Panc1 (cell line): ENCODE measurements around the gene PLAAT1. TPM values are rescaled to one million over a fixed set of nuclear protein-coding genes. Genes with fewer than 3 reads are reported as not detected.

Experiments
- ATAC-seq: fragments of 200-7000 bp; cut with Tn5 transposase; 2 replicates; pipeline ENCODE4 v1.9.1; 2020; ENCODE audit warnings: mild to moderate bottlenecking, moderate library complexity
- BruUV-seq: library from RNA; stranded (reverse); fragments of 400-500 nt; replicated peaks from 2 replicates; lab custom pipeline; 2021; lab: Mats Ljungman, UMichigan
- CTCF ChIA-PET: fragments of 300-600 bp; sonication (Branson Sonifier 250); formaldehyde crosslinking; loops from one replicate; lab custom pipeline; 2022; ENCODE audit warnings: antibody characterized with exemption; lab: Charles Lee
- POLR2A ChIA-PET: fragments of 300-600 bp; sonication (Branson Sonifier 250); formaldehyde crosslinking; loops from one replicate; lab custom pipeline; 2022; ENCODE audit warnings: antibody characterized with exemption; lab: Charles Lee
- DNase-seq: peaks from one replicate; pipeline ENCODE4 v3.0.0-alpha.2; 2010; ENCODE audit warnings: low read depth, low spot score
- H3K27ac ChIP-seq: 2 replicates; pipeline ENCODE4 v1.5.1; 2011; ENCODE audit warnings: mild to moderate bottlenecking, low read length, inconsistent platforms
- H3K27me3 ChIP-seq: fragments of 200-500 bp; sonication (Bioruptor generic); 2 replicates; pipeline ENCODE4 v1.6.0; 2014; ENCODE audit warnings: low read length, inconsistent platforms; ENCODE audit not compliant: control insufficient read depth, insufficient read depth
- H3K36me3 ChIP-seq: fragments of 200-500 bp; sonication (Bioruptor generic); 2 replicates; pipeline ENCODE4 v1.5.1; 2014; ENCODE audit warnings: inconsistent platforms, mild to moderate bottlenecking, low read length, moderate library complexity; ENCODE audit not compliant: control insufficient read depth, insufficient read depth
- H3K4me1 ChIP-seq: 2 replicates; pipeline ENCODE4 v1.5.1; 2011; ENCODE audit warnings: inconsistent platforms, mild to moderate bottlenecking, low read length, moderate library complexity; ENCODE audit not compliant: control insufficient read depth, insufficient read depth
- H3K4me3 ChIP-seq, 2 experiments: 2 replicates each; pipeline ENCODE4 v1.5.1; 2011 to 2012; ENCODE audit warnings: low read depth in 2 of 2, low read length in 2 of 2, mild to moderate bottlenecking in 2 of 2, inconsistent platforms in 1 of 2, moderate library complexity in 1 of 2
- H3K9me3 ChIP-seq: fragments of 200-500 bp; sonication (Bioruptor generic); 2 replicates; pipeline ENCODE4 v1.5.1; 2014; ENCODE audit warnings: low read depth, mild to moderate bottlenecking, inconsistent platforms, low read length, moderate library complexity; ENCODE audit not compliant: control insufficient read depth, insufficient read depth
- POLR2AphosphoS5 ChIP-seq: IDR thresholded peaks from 2 replicates; pipeline ENCODE4 v1.6.1; 2012; ENCODE audit warnings: mild to moderate bottlenecking, low read depth, low read length, moderate library complexity
- REST ChIP-seq, 2 experiments: IDR thresholded peaks; 2 replicates each; pipeline ENCODE4 v1.6.1; 2011 to 2012; ENCODE audit warnings: low read depth in 2 of 2, control low read depth in 1 of 2, low read length in 1 of 2, mild to moderate bottlenecking in 1 of 2, moderate library complexity in 1 of 2; ENCODE audit not compliant: insufficient read depth in 1 of 2
- SIN3A ChIP-seq: IDR thresholded peaks from 2 replicates; pipeline ENCODE4 v1.6.1; 2012; ENCODE audit warnings: low read depth, mild to moderate bottlenecking, low read length, moderate library complexity, borderline replicate concordance; ENCODE audit not compliant: insufficient read depth
- TCF7L2 ChIP-seq: IDR thresholded peaks from 2 replicates; pipeline ENCODE4 v1.6.1; 2011; ENCODE audit warnings: mild to moderate bottlenecking, low read depth, low read length, inconsistent platforms
- in situ Hi-C: cut with HindIII; loops from 2 replicates; pipeline ENCODE4 v1.10.0; 2016; ENCODE audit warnings: low sequenced_read_pairs, low pct_unique_long_range_greater_than_20kb
- intact Hi-C: fragments of 100-400 bp; cut with micrococcal nuclease; formaldehyde crosslinking; loops from one replicate; pipeline ENCODE4 v1.10.0; 2022; ENCODE audit not compliant: unreplicated experiment
- total RNA-seq: library from RNA; stranded (reverse); gene quantifications from one replicate; pipeline ENCODE4 v1.2.1, GENCODE V29; 2021; ENCODE audit not compliant: unreplicated experiment
- TF ChIP-seq, protein P1 (sequence below): fragments of 450-650 bp; IDR thresholded peaks from 2 replicates; pipeline ENCODE4 v1.5.1; 2017; ENCODE audit warnings: mild to moderate bottlenecking

Gene PLAAT1
- total RNA-seq, 1 experiment from 2014 or later: 3.9 TPM

- DNase-seq (no peak), ATAC-seq (no peak)
- no peak overlapping the region for H3K27ac ChIP-seq
- BruUV-seq: no TSS peak
- H3K4me1 ChIP-seq: no peaks in the 10 kb centered on the region
- no peaks in the 10 kb centered on the region for H3K9me3 ChIP-seq
- H3K4me3 ChIP-seq: no peak overlapping the region
- in situ Hi-C loops (no loop called here), intact Hi-C loops (no loop called here)
- TF ChIP-seq SIN3A (no peak), REST (IDR thresholded peaks at IDR 0.05; ENCODE audit: insufficient read depth in 1 of 2, low read depth in 2 of 2, low read length in 1 of 2) (no peak), TCF7L2 (no peak), POLR2AphosphoS5 (no peak)
- TF ChIP-seq, protein P1, sequence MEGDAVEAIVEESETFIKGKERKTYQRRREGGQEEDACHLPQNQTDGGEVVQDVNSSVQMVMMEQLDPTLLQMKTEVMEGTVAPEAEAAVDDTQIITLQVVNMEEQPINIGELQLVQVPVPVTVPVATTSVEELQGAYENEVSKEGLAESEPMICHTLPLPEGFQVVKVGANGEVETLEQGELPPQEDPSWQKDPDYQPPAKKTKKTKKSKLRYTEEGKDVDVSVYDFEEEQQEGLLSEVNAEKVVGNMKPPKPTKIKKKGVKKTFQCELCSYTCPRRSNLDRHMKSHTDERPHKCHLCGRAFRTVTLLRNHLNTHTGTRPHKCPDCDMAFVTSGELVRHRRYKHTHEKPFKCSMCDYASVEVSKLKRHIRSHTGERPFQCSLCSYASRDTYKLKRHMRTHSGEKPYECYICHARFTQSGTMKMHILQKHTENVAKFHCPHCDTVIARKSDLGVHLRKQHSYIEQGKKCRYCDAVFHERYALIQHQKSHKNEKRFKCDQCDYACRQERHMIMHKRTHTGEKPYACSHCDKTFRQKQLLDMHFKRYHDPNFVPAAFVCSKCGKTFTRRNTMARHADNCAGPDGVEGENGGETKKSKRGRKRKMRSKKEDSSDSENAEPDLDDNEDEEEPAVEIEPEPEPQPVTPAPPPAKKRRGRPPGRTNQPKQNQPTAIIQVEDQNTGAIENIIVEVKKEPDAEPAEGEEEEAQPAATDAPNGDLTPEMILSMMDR: no peak
- ChIA-PET POLR2A (no interaction called here), CTCF (no interaction called here)
- H3K27me3 ChIP-seq: no peaks in the 10 kb centered on the region
- H3K36me3 ChIP-seq: no peaks in the 10 kb centered on the region
Observed at GRCh38 chr3:193211173-193211572, 29.8 kb upstream of the PLAAT1 start.

DNA sequence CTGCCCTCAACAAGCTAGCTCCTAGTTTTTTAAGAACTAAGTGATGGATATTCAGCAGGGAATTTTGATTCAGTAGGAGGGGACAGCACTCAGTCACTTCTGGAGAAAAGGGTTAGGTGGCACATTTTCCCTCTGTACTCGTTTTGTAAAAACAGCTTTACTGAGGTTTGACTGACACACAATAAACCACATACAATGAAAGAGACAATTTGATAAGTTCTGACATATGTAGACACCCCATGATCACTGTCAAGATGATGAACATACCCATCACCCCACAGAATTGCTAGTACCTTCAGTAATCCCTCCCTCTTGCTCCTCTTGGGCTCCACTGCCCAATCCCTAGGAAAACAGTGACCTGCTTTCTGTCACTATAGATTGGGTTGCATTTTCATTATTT is 29.0 kb upstream of the PLAAT1 start:
- no peak for ATAC-seq
- Histone ChIP-seq H3K27me3 (no peaks in the 10 kb centered on the region), H3K4me1 (no peaks in the 10 kb centered on the region), H3K9me3 (no peaks in the 10 kb centered on the region), H3K36me3 (no peaks in the 10 kb centered on the region), H3K27ac (no peak overlapping the region), H3K4me3 (no peak overlapping the region)
- TF ChIP-seq REST (IDR thresholded peaks at IDR 0.05; ENCODE audit: insufficient read depth in 1 of 2, low read depth in 2 of 2, low read length in 1 of 2): no peak
- TF ChIP-seq TCF7L2: no peak
- TF ChIP-seq, protein P1: no peak
- no peak for TF ChIP-seq POLR2AphosphoS5
- no peak for DNase-seq
- CTCF ChIA-PET: no interaction called here
- intact Hi-C loops: no loop called here
- in situ Hi-C loops: no loop called here
- POLR2A ChIA-PET: no interaction called here
- no TSS peak for BruUV-seq
